ENCODE measurements around the gene IPO4. TPM values are rescaled to one million over a fixed set of nuclear protein-coding genes. Genes with fewer than 3 reads are reported as not detected.

The IPO4 gene
- total and polyA plus RNA-seq, 9 of the 15 experiments (the other 6 are each of a cell fraction or from before 2014, with no cell fraction given), result 7.3 to 122 (median 31.8) TPM

DNA sequence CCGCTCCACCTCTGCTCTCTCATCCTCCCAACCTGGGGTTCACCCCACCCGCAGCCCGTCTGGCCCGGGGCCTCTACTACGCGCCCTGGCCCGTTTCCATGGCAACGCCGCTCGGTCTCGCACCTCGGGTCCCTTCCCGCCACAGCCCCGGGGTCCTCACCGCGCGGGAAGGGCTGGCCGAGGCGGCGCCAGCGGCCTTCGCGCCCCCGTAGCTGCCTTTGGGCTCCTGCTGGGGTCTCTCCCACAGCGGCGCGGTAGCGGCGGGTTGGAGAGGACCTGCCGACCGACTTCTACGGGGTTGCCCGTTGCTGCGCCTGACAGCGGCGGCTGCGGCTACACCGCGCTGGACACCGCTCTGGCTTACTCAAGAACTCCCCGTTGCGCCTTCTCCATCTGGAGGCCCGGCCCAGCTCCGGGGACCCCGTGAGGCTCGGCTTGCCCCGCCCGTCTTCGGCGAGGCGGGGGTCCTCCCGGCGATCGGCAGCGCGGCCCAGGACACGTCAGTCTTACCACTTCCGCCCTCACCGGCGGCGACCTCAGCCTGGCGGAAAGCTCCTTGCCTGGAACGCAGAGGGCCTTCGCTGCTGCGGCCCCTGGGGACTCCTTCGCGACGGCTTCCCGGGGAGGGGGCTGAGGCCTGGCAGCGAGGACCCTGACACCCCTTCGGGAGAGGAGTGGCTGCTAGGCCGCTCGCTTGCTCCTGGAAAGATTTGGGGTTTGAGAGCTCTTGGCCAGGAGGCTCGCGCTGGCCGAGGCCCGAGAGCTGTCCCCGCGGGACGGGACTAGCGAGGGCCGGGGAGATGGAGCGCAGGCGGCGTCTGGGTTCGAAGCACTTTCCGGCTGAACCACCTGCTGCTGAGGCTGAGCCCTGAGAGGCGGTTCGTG, 6.8 kb upstream of the IPO4 start, which contains the start of gene TM9SF1 (continued):
- TF ChIP-seq POU5F1 (IDR thresholded peaks at IDR 0.05; ENCODE audit: borderline replicate concordance, low read depth, low read length, partially characterized antibody) (no peak), TCF3 (CRISPR knock-in tag; IDR thresholded peaks at IDR 0.05) (peak; percentile 7; the same call in 1 of the 2 replicates), RCOR1 (IDR thresholded peaks at IDR 0.05; ENCODE audit: borderline replicate concordance in 1 of 2, low read depth in 2 of 2, low read length in 2 of 2) (no peak), NBN (IDR thresholded peaks at IDR 0.05; ENCODE audit: low read depth) (0 out of 2 replicates have a peak, but pooled peaks have one; percentile 17), PHF20 (IDR thresholded peaks at IDR 0.05; ENCODE audit: partially characterized antibody) (peak; percentile 55), FOXP1 (CRISPR knock-in tag; IDR thresholded peaks at IDR 0.05) (no peak), CHD4 (IDR thresholded peaks at IDR 0.05; ENCODE audit: insufficient read depth, insufficient replicate concordance, low read depth, low read length, poor library complexity, severe bottlenecking) (no peak), ZNF143 (CRISPR knock-in tag; IDR thresholded peaks at IDR 0.05) (no peak), ZBTB17 (CRISPR knock-in tag; IDR thresholded peaks at IDR 0.05) (peak; percentile 29)
- TF ChIP-seq, protein P1, sequence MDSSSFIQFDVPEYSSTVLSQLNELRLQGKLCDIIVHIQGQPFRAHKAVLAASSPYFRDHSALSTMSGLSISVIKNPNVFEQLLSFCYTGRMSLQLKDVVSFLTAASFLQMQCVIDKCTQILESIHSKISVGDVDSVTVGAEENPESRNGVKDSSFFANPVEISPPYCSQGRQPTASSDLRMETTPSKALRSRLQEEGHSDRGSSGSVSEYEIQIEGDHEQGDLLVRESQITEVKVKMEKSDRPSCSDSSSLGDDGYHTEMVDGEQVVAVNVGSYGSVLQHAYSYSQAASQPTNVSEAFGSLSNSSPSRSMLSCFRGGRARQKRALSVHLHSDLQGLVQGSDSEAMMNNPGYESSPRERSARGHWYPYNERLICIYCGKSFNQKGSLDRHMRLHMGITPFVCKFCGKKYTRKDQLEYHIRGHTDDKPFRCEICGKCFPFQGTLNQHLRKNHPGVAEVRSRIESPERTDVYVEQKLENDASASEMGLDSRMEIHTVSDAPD (CRISPR knock-in tag; IDR thresholded peaks at IDR 0.05), result no peak
- TF ChIP-seq, protein P2, sequence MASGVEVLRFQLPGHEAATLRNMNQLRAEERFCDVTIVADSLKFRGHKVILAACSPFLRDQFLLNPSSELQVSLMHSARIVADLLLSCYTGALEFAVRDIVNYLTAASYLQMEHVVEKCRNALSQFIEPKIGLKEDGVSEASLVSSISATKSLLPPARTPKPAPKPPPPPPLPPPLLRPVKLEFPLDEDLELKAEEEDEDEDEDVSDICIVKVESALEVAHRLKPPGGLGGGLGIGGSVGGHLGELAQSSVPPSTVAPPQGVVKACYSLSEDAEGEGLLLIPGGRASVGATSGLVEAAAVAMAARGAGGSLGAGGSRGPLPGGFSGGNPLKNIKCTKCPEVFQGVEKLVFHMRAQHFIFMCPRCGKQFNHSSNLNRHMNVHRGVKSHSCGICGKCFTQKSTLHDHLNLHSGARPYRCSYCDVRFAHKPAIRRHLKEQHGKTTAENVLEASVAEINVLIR (CRISPR knock-in tag; IDR thresholded peaks at IDR 0.05), result peak; percentile 87
- TF ChIP-seq, protein P3, sequence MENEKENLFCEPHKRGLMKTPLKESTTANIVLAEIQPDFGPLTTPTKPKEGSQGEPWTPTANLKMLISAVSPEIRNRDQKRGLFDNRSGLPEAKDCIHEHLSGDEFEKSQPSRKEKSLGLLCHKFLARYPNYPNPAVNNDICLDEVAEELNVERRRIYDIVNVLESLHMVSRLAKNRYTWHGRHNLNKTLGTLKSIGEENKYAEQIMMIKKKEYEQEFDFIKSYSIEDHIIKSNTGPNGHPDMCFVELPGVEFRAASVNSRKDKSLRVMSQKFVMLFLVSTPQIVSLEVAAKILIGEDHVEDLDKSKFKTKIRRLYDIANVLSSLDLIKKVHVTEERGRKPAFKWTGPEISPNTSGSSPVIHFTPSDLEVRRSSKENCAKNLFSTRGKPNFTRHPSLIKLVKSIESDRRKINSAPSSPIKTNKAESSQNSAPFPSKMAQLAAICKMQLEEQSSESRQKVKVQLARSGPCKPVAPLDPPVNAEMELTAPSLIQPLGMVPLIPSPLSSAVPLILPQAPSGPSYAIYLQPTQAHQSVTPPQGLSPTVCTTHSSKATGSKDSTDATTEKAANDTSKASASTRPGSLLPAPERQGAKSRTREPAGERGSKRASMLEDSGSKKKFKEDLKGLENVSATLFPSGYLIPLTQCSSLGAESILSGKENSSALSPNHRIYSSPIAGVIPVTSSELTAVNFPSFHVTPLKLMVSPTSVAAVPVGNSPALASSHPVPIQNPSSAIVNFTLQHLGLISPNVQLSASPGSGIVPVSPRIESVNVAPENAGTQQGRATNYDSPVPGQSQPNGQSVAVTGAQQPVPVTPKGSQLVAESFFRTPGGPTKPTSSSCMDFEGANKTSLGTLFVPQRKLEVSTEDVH (IDR thresholded peaks at IDR 0.05; ENCODE audit: low read depth, partially characterized antibody), result peak; percentile 93
- TF ChIP-seq, protein P4, sequence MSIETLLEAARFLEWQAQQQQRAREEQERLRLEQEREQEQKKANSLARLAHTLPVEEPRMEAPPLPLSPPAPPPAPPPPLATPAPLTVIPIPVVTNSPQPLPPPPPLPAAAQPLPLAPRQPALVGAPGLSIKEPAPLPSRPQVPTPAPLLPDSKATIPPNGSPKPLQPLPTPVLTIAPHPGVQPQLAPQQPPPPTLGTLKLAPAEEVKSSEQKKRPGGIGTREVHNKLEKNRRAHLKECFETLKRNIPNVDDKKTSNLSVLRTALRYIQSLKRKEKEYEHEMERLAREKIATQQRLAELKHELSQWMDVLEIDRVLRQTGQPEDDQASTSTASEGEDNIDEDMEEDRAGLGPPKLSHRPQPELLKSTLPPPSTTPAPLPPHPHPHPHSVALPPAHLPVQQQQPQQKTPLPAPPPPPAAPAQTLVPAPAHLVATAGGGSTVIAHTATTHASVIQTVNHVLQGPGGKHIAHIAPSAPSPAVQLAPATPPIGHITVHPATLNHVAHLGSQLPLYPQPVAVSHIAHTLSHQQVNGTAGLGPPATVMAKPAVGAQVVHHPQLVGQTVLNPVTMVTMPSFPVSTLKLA (conservative IDR thresholded peaks at IDR 0.05), result peak; percentile 42 to 72; a peak in 3 of 4 replicates
- TF ChIP-seq, protein P5, sequence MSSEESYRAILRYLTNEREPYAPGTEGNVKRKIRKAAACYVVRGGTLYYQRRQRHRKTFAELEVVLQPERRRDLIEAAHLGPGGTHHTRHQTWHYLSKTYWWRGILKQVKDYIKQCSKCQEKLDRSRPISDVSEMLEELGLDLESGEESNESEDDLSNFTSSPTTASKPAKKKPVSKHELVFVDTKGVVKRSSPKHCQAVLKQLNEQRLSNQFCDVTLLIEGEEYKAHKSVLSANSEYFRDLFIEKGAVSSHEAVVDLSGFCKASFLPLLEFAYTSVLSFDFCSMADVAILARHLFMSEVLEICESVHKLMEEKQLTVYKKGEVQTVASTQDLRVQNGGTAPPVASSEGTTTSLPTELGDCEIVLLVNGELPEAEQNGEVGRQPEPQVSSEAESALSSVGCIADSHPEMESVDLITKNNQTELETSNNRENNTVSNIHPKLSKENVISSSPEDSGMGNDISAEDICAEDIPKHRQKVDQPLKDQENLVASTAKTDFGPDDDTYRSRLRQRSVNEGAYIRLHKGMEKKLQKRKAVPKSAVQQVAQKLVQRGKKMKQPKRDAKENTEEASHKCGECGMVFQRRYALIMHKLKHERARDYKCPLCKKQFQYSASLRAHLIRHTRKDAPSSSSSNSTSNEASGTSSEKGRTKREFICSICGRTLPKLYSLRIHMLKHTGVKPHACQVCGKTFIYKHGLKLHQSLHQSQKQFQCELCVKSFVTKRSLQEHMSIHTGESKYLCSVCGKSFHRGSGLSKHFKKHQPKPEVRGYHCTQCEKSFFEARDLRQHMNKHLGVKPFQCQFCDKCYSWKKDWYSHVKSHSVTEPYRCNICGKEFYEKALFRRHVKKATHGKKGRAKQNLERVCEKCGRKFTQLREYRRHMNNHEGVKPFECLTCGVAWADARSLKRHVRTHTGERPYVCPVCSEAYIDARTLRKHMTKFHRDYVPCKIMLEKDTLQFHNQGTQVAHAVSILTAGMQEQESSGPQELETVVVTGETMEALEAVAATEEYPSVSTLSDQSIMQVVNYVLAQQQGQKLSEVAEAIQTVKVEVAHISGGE (CRISPR knock-in tag; IDR thresholded peaks at IDR 0.05), result peak in 2 of 3 experiments; percentile 78 to 97; a peak in 4 of 6 replicates
